Osteocyte (in vitro differentiated cells): ENCODE results near the gene PTPN5. TPM values are rescaled to one million over a fixed set of nuclear protein-coding genes. Genes with fewer than 3 reads are reported as not detected.

Experiments used
- DNase-seq: peaks from one replicate; pipeline ENCODE4 v3.0.0; 2021; ENCODE audit warnings: mixed read lengths; ENCODE audit not compliant: unreplicated experiment; ENCODE audit errors: extremely low spot score
- H3K27ac Mint-ChIP-seq: one replicate; pipeline ENCODE4 v1.8.0; 2021; ENCODE audit warnings: mild to moderate bottlenecking, mixed read lengths; ENCODE audit not compliant: unreplicated experiment
- H3K27me3 Mint-ChIP-seq: one replicate; pipeline ENCODE4 v1.8.0; 2021; ENCODE audit warnings: mixed read lengths; ENCODE audit not compliant: unreplicated experiment
- H3K36me3 Mint-ChIP-seq: one replicate; pipeline ENCODE4 v1.8.0; 2021; ENCODE audit warnings: mixed read lengths; ENCODE audit not compliant: unreplicated experiment
- H3K4me1 Mint-ChIP-seq: one replicate; pipeline ENCODE4 v1.8.0; 2021; ENCODE audit warnings: mixed read lengths; ENCODE audit not compliant: unreplicated experiment
- H3K4me3 Mint-ChIP-seq: one replicate; pipeline ENCODE4 v1.8.0; 2021; ENCODE audit warnings: mild to moderate bottlenecking, moderate library complexity, mixed read lengths; ENCODE audit not compliant: unreplicated experiment
- H3K9me3 Mint-ChIP-seq: one replicate; pipeline ENCODE4 v1.8.0; 2021; ENCODE audit warnings: mixed read lengths; ENCODE audit not compliant: unreplicated experiment
- total RNA-seq: library from RNA; stranded (reverse); gene quantifications from 2 replicates; pipeline ENCODE4 v1.2.1, GENCODE V29; 2021
- TF ChIP-seq, protein P1 (sequence below): fragments of 200-600 bp; sonication (generic); IDR thresholded peaks from 2 replicates; pipeline ENCODE4 v1.5.0; 2021; ENCODE audit warnings: antibody characterized with exemption, mild to moderate bottlenecking, moderate library complexity

Gene PTPN5
- total RNA-seq, 1 donor from 2014 or later: not detected

DNA sequence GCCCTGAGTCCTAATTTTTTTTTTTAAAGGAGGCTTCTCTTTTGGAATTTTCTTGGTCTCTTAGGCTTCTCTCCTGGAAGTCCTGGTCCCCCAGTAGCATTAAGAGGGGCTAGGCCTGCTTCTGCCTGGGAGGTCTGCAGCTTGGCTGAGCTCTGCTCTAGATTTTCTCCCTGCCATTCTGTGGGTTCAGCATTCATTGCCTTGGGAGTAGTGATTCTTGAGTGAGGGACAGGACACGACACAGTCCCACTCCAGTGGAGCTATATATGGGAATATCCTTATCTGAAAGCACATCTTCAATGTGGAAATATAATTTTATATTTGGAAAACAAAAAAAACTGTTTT is 69.3 kb downstream of the PTPN5 start:
- H3K9me3 Mint-ChIP-seq: no peaks in the 10 kb centered on the region
- H3K4me1 Mint-ChIP-seq: peaks cover 13% of the 10 kb centered on the region
- H3K4me3 Mint-ChIP-seq: no peak overlapping the region
- TF ChIP-seq, protein P1, sequence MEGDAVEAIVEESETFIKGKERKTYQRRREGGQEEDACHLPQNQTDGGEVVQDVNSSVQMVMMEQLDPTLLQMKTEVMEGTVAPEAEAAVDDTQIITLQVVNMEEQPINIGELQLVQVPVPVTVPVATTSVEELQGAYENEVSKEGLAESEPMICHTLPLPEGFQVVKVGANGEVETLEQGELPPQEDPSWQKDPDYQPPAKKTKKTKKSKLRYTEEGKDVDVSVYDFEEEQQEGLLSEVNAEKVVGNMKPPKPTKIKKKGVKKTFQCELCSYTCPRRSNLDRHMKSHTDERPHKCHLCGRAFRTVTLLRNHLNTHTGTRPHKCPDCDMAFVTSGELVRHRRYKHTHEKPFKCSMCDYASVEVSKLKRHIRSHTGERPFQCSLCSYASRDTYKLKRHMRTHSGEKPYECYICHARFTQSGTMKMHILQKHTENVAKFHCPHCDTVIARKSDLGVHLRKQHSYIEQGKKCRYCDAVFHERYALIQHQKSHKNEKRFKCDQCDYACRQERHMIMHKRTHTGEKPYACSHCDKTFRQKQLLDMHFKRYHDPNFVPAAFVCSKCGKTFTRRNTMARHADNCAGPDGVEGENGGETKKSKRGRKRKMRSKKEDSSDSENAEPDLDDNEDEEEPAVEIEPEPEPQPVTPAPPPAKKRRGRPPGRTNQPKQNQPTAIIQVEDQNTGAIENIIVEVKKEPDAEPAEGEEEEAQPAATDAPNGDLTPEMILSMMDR: no peak
- H3K27me3 Mint-ChIP-seq: peaks cover 28% of the 10 kb centered on the region
- H3K36me3 Mint-ChIP-seq: no peaks in the 10 kb centered on the region
- no peak for DNase-seq
- H3K27ac Mint-ChIP-seq: no peak overlapping the region

DNA sequence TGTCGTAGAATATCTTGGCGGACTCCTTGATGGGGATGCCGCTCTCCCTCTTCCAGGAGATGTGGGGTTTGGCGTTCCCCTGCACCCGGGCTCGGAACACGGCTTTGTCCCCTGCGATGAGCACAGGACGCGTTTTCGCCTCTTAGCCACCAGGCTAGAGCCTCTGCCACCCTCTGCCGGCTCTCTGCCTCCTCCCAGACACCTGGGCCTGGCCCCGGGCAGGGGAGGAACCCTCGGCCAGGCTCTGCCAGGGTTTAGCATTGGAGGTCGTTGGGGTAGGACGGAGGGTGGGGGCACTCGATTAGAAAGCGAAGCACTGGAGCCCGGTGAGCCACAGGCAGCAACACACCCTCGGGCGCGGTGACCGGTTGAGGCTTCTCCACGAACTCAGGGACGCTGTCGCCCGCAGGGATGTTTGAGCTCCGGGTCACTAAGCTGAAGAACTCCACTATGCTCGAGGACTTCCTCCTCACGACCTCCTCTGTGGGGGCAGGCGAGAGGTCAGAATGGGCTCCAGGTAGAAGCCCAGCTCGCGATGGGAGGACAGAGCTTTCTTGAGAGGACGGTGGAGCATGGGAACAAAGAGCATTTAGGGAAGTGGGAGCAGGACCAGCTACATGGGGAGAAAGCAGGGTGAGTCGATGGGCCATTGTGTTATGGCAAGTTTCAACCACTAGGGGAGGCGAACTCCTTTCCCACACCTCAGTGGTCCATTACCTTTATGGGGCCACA is 69.9 kb downstream of the PTPN5 start:
- Mint-ChIP-seq H3K27ac (no peak overlapping the region), H3K27me3 (peaks cover 32% of the 10 kb centered on the region), H3K9me3 (no peaks in the 10 kb centered on the region), H3K4me3 (peak overlapping the region; percentile 80), H3K4me1 (peaks cover 13% of the 10 kb centered on the region), H3K36me3 (no peaks in the 10 kb centered on the region)
- TF ChIP-seq, protein P1: peak; percentile 64
- DNase-seq: no peak

DNA sequence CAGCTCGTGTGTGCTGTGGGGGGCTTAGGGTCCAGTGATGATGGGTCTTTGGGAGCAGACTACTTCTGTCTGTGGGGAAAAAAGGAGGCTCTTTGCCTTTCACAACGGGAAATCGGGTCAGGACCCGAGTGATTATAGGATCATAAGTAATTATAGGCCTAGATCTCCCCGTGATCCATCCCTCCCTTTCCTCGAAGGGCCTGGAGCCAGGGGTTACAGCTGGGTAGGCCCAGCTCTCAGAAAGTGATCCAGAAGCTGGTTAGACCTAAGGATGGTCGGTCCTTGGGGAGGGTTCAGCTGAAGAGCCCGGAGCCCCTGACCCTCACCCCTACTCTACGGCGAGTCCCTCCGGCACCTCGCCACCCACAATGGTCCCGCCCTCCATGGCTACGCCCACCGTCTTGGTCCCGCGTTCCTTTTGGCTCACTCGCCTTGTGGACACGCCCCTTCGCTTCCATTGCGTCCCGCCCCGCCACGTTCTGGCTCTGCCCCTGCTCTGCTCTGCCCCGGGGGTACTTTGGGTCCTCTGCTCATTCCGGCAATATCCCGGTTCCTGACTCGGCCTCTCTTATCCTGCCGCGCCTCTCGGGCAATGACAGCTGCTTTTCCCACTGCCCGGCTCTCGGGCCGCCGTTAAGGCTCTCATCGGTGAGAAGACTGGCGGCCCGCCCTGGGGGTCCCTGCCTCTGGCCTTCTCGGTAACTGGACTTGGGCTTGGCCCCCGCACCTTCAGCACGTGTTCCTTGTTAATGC is 70.6 kb downstream of the PTPN5 start:
- Mint-ChIP-seq H3K9me3 (no peaks in the 10 kb centered on the region), H3K27ac (peak overlapping the region; percentile 38), H3K4me1 (peaks cover 13% of the 10 kb centered on the region), H3K27me3 (peaks cover 38% of the 10 kb centered on the region), H3K36me3 (no peaks in the 10 kb centered on the region), H3K4me3 (peak overlapping the region; percentile 80)
- TF ChIP-seq, protein P1: no peak
- peak; percentile 88 for DNase-seq

DNA sequence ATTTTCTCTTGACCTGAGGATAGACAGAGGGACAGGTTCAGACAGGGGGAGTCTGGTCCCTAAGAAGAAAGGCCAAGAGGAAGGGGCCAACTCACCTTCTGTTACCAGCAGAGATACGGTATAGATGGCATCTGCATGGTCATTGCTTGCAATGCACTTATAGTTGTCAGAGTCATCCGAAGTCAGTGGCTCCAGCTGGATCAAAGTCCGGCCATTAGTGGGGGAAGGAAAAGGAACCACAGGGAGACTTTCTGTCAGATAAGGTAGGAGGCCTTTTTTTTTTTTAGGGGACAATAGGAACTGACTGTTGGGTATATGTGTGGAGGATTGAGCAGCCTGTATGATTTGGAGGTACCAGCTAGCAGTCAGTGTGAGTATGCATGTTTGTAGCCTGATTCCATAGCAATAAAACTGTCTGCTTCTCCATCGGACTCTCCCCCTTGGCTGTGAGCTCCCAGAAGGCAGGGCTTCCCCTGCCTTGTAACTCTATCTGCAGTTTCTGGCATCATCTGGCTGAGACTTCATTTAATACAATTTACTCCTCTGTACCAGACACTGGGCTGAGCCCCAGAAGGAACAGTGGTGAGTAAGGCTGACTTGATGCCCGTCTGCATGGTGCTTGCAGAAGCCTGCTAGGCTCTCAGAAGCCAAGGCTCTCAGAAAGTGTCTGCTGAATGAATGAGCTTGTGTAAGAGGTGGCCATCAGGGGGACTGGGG is 71.3 kb downstream of the PTPN5 start:
- Mint-ChIP-seq H3K9me3 (no peaks in the 10 kb centered on the region), H3K4me1 (peaks cover 13% of the 10 kb centered on the region), H3K4me3 (peak overlapping the region; percentile 80), H3K27ac (no peak overlapping the region), H3K27me3 (peaks cover 37% of the 10 kb centered on the region), H3K36me3 (no peaks in the 10 kb centered on the region)
- DNase-seq: no peak
- TF ChIP-seq, protein P1: no peak

DNA sequence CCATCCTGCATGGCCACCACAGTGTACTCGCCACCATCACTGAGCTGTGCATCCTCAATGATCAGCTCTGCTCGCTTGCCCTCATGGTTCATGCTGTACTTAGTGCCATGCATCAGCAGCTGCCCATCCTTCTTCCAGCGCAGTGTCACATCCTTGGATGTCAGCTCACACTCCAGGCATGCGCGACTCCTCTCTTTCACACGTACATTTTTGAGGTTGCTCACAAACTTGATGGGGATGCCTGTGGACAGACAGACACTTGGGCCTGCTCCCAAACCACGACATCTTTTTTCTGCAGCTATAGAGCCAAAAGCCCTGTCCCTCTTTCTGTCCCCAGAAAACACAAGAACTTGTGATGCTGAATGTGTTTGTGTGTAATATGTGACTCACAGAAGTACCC is 76.1 kb downstream of the PTPN5 start:
- Mint-ChIP-seq H3K36me3 (no peaks in the 10 kb centered on the region), H3K27me3 (peaks cover 33% of the 10 kb centered on the region)
- no peak for DNase-seq

More for the DNA sequence above, 76.1 kb downstream of the PTPN5 start:
- Mint-ChIP-seq H3K4me3 (no peak overlapping the region), H3K27ac (no peak overlapping the region), H3K4me1 (no peaks in the 10 kb centered on the region), H3K9me3 (no peaks in the 10 kb centered on the region)
- TF ChIP-seq, protein P1: no peak
